ENCODE results near the gene DRAM1.
"Not testable (repeated sequence)": the region's sequence is repeated elsewhere in the genome, so short reads cannot be mapped to it uniquely, and the experiment has no call there.

The DRAM1 gene

GRCh38 chr12:101859664-101860607 is 17.4 kb upstream of the DRAM1 start:
- DNase-seq (ENCODE audit: low read depth): peak; percentile 72

- DNase-seq (ENCODE audit: low read depth): not testable (repeated sequence)
These were observed 15.7 kb upstream of the DRAM1 start for GRCh38 chr12:101861688-101862087.

- no peak for DNase-seq (ENCODE audit: low read depth)
These were observed 15.1 kb upstream of the DRAM1 start for GRCh38 chr12:101862245-101862644.

- DNase-seq (ENCODE audit: low read depth): no peak
These were observed 13.4 kb upstream of the DRAM1 start for GRCh38 chr12:101863981-101864380.

GRCh38 chr12:101866615-101867373 is 10.6 kb upstream of the DRAM1 start:
- no peak for DNase-seq (ENCODE audit: low read depth)

- not testable (repeated sequence) for DNase-seq (ENCODE audit: low read depth)
These were observed 9.8 kb upstream of the DRAM1 start for GRCh38 chr12:101867619-101868018.

GRCh38 chr12:101870925-101871324 is 6.5 kb upstream of the DRAM1 start:
- DNase-seq (ENCODE audit: low read depth): no peak

GRCh38 chr12:101875162-101875561 is 2.2 kb upstream of the DRAM1 start:
- no peak for DNase-seq (ENCODE audit: low read depth)

- DNase-seq (ENCODE audit: low read depth): peak; percentile 48
These were observed 989 bp upstream of the DRAM1 start for GRCh38 chr12:101876322-101876860.

GRCh38 chr12:101877806-101878242 is 444 bp downstream of the DRAM1 start:
- DNase-seq (ENCODE audit: low read depth): peak; percentile 37

- DNase-seq (ENCODE audit: low read depth): no peak
These were observed 952 bp downstream of the DRAM1 start for GRCh38 chr12:101878243-101878821.

GRCh38 chr12:101880769-101881168 is 3.4 kb downstream of the DRAM1 start:
- no peak for DNase-seq (ENCODE audit: low read depth)

GRCh38 chr12:101881228-101881627 is 3.8 kb downstream of the DRAM1 start:
- DNase-seq (ENCODE audit: low read depth): no peak

- DNase-seq (ENCODE audit: low read depth): no peak
These were observed 6.8 kb downstream of the DRAM1 start for GRCh38 chr12:101884174-101884573.

- not testable (repeated sequence) for DNase-seq (ENCODE audit: low read depth)
These were observed 7.5 kb downstream of the DRAM1 start for GRCh38 chr12:101884781-101885340.

- no peak for DNase-seq (ENCODE audit: low read depth)
These were observed 8.7 kb downstream of the DRAM1 start for GRCh38 chr12:101885912-101886561.

GRCh38 chr12:101889211-101889752 is 11.9 kb downstream of the DRAM1 start:
- DNase-seq (ENCODE audit: low read depth): no peak

GRCh38 chr12:101891462-101891971 is 14.1 kb downstream of the DRAM1 start:
- peak; percentile 90 for DNase-seq (ENCODE audit: low read depth)

- DNase-seq (ENCODE audit: low read depth): no peak
These were observed 15.4 kb downstream of the DRAM1 start for GRCh38 chr12:101892794-101893193.

- DNase-seq (ENCODE audit: low read depth): no peak
These were observed 24.4 kb downstream of the DRAM1 start for GRCh38 chr12:101901777-101902176.

- no peak for DNase-seq (ENCODE audit: low read depth)
These were observed 25.3 kb downstream of the DRAM1 start for GRCh38 chr12:101902641-101903040.
